Measurements from ENCODE around the gene SYDE1. TPM values are rescaled to one million over a fixed set of nuclear protein-coding genes. Genes with fewer than 3 reads are reported as not detected.
"Not testable (repeated sequence)": the region's sequence is repeated elsewhere in the genome, so short reads cannot be mapped to it uniquely, and the experiment has no call there.

Gene SYDE1, protein sequence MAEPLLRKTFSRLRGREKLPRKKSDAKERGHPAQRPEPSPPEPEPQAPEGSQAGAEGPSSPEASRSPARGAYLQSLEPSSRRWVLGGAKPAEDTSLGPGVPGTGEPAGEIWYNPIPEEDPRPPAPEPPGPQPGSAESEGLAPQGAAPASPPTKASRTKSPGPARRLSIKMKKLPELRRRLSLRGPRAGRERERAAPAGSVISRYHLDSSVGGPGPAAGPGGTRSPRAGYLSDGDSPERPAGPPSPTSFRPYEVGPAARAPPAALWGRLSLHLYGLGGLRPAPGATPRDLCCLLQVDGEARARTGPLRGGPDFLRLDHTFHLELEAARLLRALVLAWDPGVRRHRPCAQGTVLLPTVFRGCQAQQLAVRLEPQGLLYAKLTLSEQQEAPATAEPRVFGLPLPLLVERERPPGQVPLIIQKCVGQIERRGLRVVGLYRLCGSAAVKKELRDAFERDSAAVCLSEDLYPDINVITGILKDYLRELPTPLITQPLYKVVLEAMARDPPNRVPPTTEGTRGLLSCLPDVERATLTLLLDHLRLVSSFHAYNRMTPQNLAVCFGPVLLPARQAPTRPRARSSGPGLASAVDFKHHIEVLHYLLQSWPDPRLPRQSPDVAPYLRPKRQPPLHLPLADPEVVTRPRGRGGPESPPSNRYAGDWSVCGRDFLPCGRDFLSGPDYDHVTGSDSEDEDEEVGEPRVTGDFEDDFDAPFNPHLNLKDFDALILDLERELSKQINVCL
- 22.9 TPM for total RNA-seq (ENCODE audit: insufficient read depth, low replicate concordance)

DNA sequence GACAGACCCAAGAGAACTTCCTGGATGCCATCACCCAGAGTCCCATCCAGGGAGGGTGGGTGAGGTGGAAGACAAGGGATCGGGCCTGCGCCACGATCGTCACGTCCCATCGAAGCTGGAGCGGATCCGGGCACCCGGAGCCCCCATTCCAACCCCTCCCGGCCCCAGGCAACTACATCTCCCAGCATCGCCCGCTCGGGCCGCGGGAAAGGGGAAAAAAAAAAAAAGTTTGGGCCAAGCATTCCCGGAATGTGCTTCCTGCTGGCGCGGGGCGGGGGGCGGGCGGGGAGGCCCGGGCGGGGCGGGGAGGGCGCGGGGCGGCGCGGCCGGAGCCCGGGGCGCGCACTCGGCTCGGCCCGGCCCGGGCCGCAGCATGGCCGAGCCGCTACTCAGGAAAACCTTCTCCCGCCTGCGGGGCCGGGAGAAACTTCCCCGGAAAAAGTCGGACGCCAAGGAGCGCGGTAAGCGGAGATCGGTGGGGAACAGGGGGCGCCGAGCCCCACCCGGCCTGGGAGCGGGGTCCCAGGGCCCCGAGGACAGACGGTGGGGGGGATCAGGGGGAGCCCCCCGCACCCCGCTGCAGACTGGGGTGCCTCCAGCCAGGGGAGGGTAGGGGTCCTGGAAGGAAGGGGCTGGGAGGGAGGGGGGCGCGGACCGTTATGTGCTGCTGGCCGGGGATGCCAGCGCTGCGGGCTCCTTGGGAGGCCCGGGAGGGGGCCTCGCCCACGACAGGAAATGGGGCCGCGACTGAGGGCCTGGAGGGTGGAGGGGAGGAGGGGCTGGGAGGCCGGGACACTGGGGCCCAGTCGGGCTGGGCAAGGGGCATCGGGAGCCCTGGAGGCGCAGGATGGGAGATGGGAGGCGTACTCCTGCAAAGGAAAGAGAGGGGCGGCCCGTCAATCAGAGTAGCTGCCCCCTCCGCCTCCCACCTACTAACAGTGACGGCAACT, at the start of gene SYDE1:
Gene SYDE1 (plus strand): TSS at position 341 of the 950 bp plus-strand sequence. CDS start 33 bp downstream, at position 374.
- peak; percentile 85 for DNase-seq (ENCODE audit: low spot score)

GRCh38 chr19:15062036-15062435, 45.2 kb upstream of the SYDE1 start:
- no peak for DNase-seq (ENCODE audit: low spot score)

GRCh38 chr19:15070386-15070785, 36.8 kb upstream of the SYDE1 start:
- DNase-seq (ENCODE audit: low spot score) = not testable (repeated sequence)

DNA sequence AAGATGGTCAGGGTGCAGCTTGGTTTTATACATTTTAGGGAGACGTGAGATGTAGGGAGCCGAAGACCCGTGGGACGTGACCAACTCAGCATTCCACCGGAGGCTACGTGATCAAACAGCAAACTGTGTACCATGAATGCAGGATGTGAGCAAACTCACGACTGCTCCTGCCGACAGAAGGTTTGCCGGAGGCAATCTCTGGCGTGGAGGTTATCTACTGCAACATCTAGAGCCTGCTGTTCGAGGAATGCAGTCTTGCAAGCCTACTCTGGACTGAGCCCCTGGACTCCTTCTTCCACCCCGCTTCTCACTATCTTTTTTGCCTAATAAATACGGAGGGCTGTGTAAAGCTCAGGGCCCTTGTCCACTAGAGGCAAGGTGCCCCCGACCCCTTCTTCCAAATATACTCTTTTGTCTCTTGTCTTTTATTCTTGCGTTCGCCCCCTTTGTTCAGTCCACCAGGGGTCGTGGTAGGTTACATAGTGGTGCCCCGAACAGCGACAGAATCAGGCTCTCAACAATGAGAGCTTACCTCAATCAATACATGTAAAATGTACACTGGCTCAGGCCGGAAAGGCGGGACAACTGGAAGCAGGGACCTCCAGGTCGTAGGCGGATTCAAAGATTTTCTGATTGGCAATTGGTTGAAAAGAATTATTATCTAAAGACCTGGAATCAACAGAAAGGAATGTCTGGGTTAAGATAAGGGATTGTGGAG, 34.1 kb upstream of the SYDE1 start:
- DNase-seq (ENCODE audit: low spot score) = peak; percentile 77

DNA sequence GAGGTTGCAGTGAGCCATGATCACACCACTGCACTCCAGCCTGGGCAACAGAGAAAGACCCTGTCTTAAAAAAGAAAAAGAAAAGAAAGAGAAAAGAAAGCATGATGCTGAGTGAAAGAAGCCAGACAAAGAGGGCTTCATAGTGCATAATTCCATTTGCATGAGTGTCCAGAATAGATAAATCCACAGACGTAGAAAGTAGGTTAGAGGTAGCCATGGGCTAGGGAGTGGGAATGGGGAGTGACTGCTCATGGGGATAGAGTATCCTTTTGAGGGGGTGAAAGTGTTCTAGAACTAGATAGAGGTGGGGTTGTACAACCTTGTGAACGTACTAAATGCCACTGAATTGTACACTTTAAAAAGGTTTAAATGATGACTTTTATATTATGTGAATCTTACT, 32.8 kb upstream of the SYDE1 start:
- no peak for DNase-seq (ENCODE audit: low spot score)

GRCh38 chr19:15075806-15076205, 31.4 kb upstream of the SYDE1 start:
- DNase-seq (ENCODE audit: low spot score) = no peak

DNA sequence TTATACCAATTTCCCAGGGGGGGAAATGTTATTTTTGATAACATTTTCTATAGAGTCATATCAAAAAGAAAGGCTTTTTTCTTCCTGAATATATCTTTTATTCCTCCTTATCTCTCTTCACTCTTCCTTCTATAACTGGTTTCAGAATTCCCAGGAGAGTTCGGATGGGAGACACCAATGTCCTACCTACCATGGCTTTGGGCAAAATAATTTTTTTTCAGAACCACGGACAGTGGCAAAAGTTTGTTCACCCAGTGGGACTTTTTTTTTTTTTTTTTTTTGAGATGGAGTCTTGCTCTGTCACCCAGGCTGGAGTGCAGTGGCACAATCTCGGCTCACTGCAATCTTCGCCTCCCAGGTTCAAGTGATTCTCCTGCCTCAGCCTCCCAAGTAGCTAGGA, 27.2 kb upstream of the SYDE1 start:
- not testable (repeated sequence) for DNase-seq (ENCODE audit: low spot score)

GRCh38 chr19:15081911-15082310, 25.3 kb upstream of the SYDE1 start, which contains the start of gene OR1I1:
TSS of gene OR1I1 (plus strand) at chr19:15082211. CDS start at chr19:15087066, 4,855 bp downstream.
- DNase-seq (ENCODE audit: low spot score) = no peak

- no peak for DNase-seq (ENCODE audit: low spot score)
Observed at GRCh38 chr19:15087182-15087581, 20.0 kb upstream of the SYDE1 start.

GRCh38 chr19:15091918-15092753, 15.1 kb upstream of the SYDE1 start:
- DNase-seq (ENCODE audit: low spot score) = peak; percentile 83

- DNase-seq (ENCODE audit: low spot score) = no peak
Observed at GRCh38 chr19:15093001-15093400, 14.2 kb upstream of the SYDE1 start.

GRCh38 chr19:15096223-15096622, 11.0 kb upstream of the SYDE1 start:
- no peak for DNase-seq (ENCODE audit: low spot score)

- DNase-seq (ENCODE audit: low spot score) = not testable (repeated sequence)
Observed at GRCh38 chr19:15097980-15098379, 9.2 kb upstream of the SYDE1 start.

DNA sequence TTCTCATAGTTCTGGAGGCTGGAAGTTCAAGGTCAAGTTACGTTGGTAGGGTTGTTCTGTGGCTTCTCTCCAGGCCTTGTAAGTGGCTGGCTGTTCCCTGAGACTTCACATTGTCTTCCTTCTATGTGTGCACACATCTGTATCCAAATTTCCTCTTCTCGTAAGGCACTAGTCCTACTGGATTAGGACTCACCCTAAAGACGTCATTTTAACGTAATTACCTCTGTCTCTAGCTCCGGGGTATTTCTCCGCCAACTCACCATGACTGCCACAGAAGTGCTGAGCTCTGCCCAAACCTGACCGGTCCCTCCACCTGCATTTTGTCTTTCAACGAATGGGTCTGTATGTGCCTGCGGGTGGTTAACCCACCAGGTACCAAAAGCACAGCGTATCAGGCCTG, 8.7 kb upstream of the SYDE1 start:
- no peak for DNase-seq (ENCODE audit: low spot score)

GRCh38 chr19:15099017-15099582, 8.1 kb upstream of the SYDE1 start:
- DNase-seq (ENCODE audit: low spot score) = no peak

DNA sequence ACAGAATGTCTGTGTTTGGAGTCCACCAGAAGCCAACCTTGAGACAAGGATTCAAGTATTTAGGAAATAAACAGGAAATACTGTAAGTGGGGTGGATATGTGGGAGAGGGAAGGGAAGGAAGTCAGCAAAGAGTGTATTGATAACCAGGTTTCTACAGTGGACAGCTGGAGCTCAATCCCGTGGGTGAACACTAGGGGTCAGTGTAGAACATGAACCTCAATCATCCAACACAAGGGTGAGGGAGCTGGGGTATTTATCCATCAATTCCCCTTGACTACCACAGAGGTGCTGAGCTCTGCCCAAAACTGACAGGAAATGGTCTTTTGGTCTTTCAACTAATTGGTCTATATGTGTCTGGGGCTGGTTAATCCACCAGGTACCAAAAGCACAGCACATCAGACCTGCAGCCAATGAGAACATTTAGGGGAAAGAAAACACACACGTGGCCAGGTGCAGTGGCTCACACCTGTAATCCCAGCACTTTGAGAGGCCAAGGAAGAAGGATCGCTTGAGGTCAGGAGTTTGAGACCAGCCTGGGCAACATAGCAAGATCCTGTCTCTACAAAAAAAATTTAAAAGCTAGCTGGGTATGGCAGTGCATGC, 5.6 kb upstream of the SYDE1 start:
- DNase-seq (ENCODE audit: low spot score) = no peak

DNA sequence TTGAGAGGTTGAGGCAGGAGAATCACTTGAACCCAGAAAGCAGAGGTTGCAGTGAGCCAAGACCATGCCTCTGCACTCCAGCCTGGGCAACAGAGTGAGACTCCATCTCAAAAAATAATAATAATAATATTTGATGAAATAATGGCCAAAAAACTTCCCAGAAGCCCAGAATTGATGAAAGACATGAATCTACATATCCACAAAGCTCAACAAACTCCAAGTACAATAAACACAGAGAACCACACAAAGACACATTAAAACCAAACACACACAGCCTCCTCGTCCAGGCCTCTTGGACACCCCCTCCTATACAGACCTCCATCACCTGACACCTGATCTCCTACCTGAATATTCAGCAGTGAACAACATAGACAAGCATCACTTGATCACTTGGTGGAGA, 3.2 kb upstream of the SYDE1 start:
- DNase-seq (ENCODE audit: low spot score) = no peak

DNA sequence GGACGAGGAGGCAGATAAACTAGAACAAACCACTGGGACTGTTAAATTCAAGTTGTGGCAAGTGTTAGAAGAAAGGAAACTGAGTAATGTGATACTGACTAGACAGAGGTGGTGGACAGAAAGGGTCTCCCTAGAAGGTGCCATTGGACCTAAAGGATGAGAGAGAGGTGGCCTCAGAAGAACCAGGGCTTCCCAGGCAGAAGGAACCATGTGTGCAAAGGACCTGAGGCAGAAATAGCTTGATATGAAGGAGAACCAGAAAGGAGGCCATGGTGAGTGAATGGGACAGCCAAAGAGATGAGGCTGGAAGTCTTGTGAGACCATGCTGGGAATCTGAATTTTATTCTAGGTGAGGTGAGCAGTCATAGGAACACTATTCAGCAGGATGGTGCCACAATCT, 2.8 kb upstream of the SYDE1 start:
- no peak for DNase-seq (ENCODE audit: low spot score)

DNA sequence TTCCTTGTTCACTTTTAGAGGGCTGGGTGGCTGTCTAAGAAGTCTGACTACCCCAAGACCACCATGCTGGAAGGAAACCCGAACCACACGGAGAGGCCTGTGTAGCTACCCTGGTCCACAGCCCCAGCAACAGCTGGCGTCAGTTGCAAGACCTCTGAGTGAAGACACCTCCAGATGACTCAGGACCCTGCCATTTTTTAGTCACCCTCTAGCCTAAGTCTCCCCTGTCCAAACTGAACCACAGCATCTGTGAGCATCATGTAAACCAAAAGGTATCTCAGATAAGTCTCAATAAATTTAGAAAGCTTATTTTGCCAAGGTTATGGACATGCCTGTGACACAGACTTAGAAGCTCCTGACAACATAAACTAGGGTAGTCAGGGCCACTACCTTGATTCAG, 2.2 kb upstream of the SYDE1 start:
- DNase-seq (ENCODE audit: low spot score) = no peak
